DND-41 (cell line): Measurements from ENCODE around the gene KLHL36.

Source experiments
- ATAC-seq: fragments of 200-7000 bp; cut with Tn5 transposase; 3 replicates; pipeline ENCODE4 v1.9.1; 2021; ENCODE audit warnings: low read depth; ENCODE audit not compliant: insufficient read depth
- DNase-seq: peaks from one replicate; pipeline ENCODE4 v3.0.0-alpha.2; 2020
- H2AFZ ChIP-seq: 2 replicates; pipeline ENCODE4 v1.6.0; 2012; ENCODE audit warnings: low read depth, low read length
- H3K27ac ChIP-seq: 2 replicates; pipeline ENCODE4 v1.5.1; 2012; ENCODE audit warnings: low read length, inconsistent platforms
- H3K27me3 ChIP-seq: fragments of 200-600 bp; sonication (generic); 2 replicates; pipeline ENCODE4 v1.6.0; 2012; ENCODE audit warnings: low read length, mild to moderate bottlenecking, inconsistent platforms; ENCODE audit not compliant: insufficient read depth, poor library complexity
- H3K36me3 ChIP-seq: 2 replicates; pipeline ENCODE4 v1.5.1; 2012; ENCODE audit warnings: low read length, inconsistent platforms; ENCODE audit not compliant: insufficient read depth
- H3K4me1 ChIP-seq: 2 replicates; pipeline ENCODE4 v1.5.1; 2012; ENCODE audit warnings: mild to moderate bottlenecking, low read length; ENCODE audit not compliant: insufficient read depth
- H3K4me2 ChIP-seq: 2 replicates; pipeline ENCODE4 v1.6.0; 2012; ENCODE audit warnings: mild to moderate bottlenecking, moderate library complexity, low read length, inconsistent platforms; ENCODE audit not compliant: insufficient read depth
- H3K4me3 ChIP-seq, 2 experiments: fragments of 200-600 bp in 1 of 2; shearing (Covaris generic) in 1 of 2; 2 replicates each; pipeline ENCODE4 v1.5.1; 2012 to 2016; ENCODE audit warnings: inconsistent platforms in 2 of 2, low read length in 2 of 2, mild to moderate bottlenecking in 2 of 2, low read depth in 1 of 2, moderate library complexity in 1 of 2
- H3K79me2 ChIP-seq: 2 replicates; pipeline ENCODE4 v1.6.0; 2012; ENCODE audit warnings: low read length, inconsistent platforms; ENCODE audit not compliant: insufficient read depth
- H3K9ac ChIP-seq: 2 replicates; pipeline ENCODE4 v1.6.0; 2012; ENCODE audit warnings: low read depth, mild to moderate bottlenecking, inconsistent platforms, low read length, moderate library complexity
- H3K9me3 ChIP-seq: 2 replicates; pipeline ENCODE4 v1.5.1; 2012; ENCODE audit warnings: low read length, moderate library complexity, mild to moderate bottlenecking, inconsistent platforms; ENCODE audit not compliant: insufficient read depth, severe bottlenecking
- H4K20me1 ChIP-seq: 2 replicates; pipeline ENCODE4 v1.6.0; 2012; ENCODE audit warnings: low read length; ENCODE audit not compliant: insufficient read depth
- EZH2 ChIP-seq: IDR thresholded peaks from 3 replicates; pipeline ENCODE4 v1.6.1; 2012; ENCODE audit warnings: borderline replicate concordance, low read depth, mild to moderate bottlenecking, moderate library complexity, low read length, inconsistent platforms; ENCODE audit not compliant: severe bottlenecking
- TF ChIP-seq, protein P1 (sequence below): IDR thresholded peaks from 2 replicates; pipeline ENCODE4 v1.5.1; 2012; ENCODE audit warnings: borderline replicate concordance, low read length, moderate library complexity, mild to moderate bottlenecking; ENCODE audit not compliant: poor library complexity, severe bottlenecking; ENCODE audit errors: extremely low read depth

The KLHL36 gene

DNA sequence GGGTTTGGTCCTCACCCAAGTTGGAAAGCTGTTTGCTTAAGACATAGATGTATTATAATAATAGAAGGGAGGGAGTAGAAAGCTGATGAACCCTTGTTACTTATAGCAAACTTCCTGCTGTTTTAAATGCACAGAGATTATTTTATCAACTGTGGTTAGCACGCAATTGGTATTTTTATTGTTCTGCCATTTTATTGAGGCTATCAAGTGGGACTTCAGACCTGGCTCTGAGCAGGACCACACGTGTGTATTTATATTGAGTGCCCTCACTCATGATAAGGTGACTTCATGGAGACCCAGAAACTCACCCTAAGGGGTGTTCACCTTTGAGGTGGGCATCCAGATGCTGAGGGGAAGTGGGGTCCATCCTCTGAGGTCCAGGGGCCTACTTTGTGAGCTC lies 17.0 kb downstream of the KLHL36 start:
- H3K36me3 ChIP-seq = peaks cover 42% of the 10 kb centered on the region
- H3K4me1 ChIP-seq = no peaks in the 10 kb centered on the region
- no peaks in the 10 kb centered on the region for H3K79me2 ChIP-seq
- DNase-seq (no peak), ATAC-seq (no peak)
- no peak overlapping the region for H2AFZ ChIP-seq
- H4K20me1 ChIP-seq = peaks cover 3% of the 10 kb centered on the region
- H3K27me3 ChIP-seq = no peaks in the 10 kb centered on the region
- H3K9me3 ChIP-seq = no peaks in the 10 kb centered on the region
- no peak overlapping the region for H3K4me3 ChIP-seq
- no peak for TF ChIP-seq EZH2
- TF ChIP-seq, protein P1, sequence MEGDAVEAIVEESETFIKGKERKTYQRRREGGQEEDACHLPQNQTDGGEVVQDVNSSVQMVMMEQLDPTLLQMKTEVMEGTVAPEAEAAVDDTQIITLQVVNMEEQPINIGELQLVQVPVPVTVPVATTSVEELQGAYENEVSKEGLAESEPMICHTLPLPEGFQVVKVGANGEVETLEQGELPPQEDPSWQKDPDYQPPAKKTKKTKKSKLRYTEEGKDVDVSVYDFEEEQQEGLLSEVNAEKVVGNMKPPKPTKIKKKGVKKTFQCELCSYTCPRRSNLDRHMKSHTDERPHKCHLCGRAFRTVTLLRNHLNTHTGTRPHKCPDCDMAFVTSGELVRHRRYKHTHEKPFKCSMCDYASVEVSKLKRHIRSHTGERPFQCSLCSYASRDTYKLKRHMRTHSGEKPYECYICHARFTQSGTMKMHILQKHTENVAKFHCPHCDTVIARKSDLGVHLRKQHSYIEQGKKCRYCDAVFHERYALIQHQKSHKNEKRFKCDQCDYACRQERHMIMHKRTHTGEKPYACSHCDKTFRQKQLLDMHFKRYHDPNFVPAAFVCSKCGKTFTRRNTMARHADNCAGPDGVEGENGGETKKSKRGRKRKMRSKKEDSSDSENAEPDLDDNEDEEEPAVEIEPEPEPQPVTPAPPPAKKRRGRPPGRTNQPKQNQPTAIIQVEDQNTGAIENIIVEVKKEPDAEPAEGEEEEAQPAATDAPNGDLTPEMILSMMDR = no peak
- H3K4me2 ChIP-seq = no peak overlapping the region
- H3K27ac ChIP-seq = no peak overlapping the region
- no peak overlapping the region for H3K9ac ChIP-seq

DNA sequence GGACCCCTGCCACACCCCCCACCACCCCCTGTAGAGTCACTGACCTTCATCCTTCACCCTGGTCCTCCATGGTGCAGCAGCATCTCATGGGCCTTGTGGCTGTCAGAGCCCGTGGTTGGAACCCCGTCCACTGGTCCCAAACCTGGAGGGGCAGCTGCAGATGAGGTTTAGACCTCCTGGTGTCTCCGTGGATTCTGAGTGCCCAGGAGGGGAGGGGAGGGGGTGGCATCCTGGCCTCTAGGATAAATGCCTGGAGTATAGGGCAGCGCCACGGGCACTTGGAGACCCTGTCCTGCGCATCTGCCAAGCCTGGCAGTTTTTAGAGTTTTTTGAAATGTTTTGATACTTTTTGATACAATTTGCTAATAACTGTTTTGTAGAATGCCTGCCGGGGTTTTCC lies 17.5 kb downstream of the KLHL36 start:
- H3K79me2 ChIP-seq = no peaks in the 10 kb centered on the region
- no peak overlapping the region for H3K27ac ChIP-seq
- H3K9me3 ChIP-seq = no peaks in the 10 kb centered on the region
- no peak overlapping the region for H2AFZ ChIP-seq
- H3K4me3 ChIP-seq = no peak overlapping the region
- H3K36me3 ChIP-seq = peaks cover 38% of the 10 kb centered on the region
- no peak for TF ChIP-seq EZH2
- TF ChIP-seq, protein P1 = no peak
- ATAC-seq (no peak), DNase-seq (no peak)
- H3K4me2 ChIP-seq = no peak overlapping the region
- H4K20me1 ChIP-seq = peaks cover under 1% of the 10 kb centered on the region
- no peaks in the 10 kb centered on the region for H3K4me1 ChIP-seq
- H3K9ac ChIP-seq = no peak overlapping the region
- no peaks in the 10 kb centered on the region for H3K27me3 ChIP-seq

DNA sequence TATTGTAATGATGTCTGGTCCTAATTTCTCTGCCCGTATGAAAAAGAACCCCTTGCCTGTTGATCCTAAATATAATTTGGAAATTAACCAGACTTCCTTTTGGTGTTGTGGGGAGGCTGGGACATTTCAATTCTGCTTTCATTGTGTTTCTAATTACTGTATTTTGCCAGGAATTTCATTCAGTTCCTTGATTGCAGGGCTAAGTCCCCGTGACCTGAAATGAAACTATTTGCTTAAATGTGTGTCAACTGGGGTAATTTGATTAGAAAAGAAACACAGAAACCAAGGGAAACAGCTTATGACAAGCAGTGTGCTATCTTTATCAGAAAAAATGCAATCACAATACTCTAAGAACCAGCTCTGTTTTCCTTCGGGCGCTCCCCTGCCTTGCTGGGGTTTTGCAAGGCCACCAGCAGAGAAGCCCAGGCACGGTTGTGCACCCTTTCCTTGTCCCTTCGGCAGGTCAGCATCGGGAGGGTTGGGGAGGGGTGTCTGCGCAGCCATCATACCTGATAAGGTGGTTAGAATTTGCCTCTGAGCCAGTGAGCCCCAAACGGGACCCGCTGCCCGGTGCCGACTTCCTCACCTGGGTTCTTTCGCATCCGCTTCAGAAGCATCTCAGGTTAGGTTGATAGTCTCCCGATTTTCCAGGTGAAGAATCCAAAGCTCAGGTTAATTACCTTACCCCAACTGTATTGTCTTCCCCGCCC lies 19.4 kb downstream of the KLHL36 start:
- Histone ChIP-seq H2AFZ (no peak overlapping the region), H3K4me1 (peaks cover 3% of the 10 kb centered on the region; the same call in 1 of the 2 replicates), H3K79me2 (no peaks in the 10 kb centered on the region), H3K4me3 (no peak overlapping the region), H3K9ac (no peak overlapping the region), H4K20me1 (peaks cover 3% of the 10 kb centered on the region; the same call in 1 of the 2 replicates), H3K36me3 (peaks cover 21% of the 10 kb centered on the region; the same call in 1 of the 2 replicates), H3K9me3 (no peaks in the 10 kb centered on the region), H3K4me2 (no peak overlapping the region), H3K27me3 (no peaks in the 10 kb centered on the region), H3K27ac (no peak overlapping the region)
- TF ChIP-seq, protein P1 = no peak
- no peak for TF ChIP-seq EZH2
- DNase-seq = no peak
- no peak for ATAC-seq
